Keratinocyte (primary cell): Measurements from ENCODE around the gene DTNBP1. TPM values are rescaled to one million over a fixed set of nuclear protein-coding genes. Genes with fewer than 3 reads are reported as not detected.

Experiments used
- DNase-seq: peaks from one replicate; pipeline ENCODE4 v3.0.0-alpha.2; 2011; ENCODE audit warnings: low read depth, missing footprints, low spot score
- FAIRE-seq: peaks from 2 replicates; lab custom pipeline; 2011; peaks lifted over from hg19 to GRCh38; lab: Jason Lieb, UNC
- H2AFZ ChIP-seq: 2 replicates; pipeline ENCODE4 v1.6.0; 2012; ENCODE audit warnings: low read length, control low read depth, inconsistent platforms; ENCODE audit not compliant: control insufficient read depth
- H3K27ac ChIP-seq: 2 replicates; pipeline ENCODE4 v1.5.1; 2011; ENCODE audit warnings: low read length; ENCODE audit not compliant: control insufficient read depth, insufficient read depth
- H3K27me3 ChIP-seq: 3 replicates; pipeline ENCODE4 v1.6.0; 2011; ENCODE audit warnings: low read length; ENCODE audit not compliant: control insufficient read depth, insufficient read depth; ENCODE audit errors: extremely low read depth
- H3K36me3 ChIP-seq, 2 experiments: 2 replicates in 1 of 2; 3 replicates in 1 of 2; pipeline ENCODE4 v1.5.1; 2011; ENCODE audit warnings: low read length in 2 of 2, mild to moderate bottlenecking in 1 of 2; ENCODE audit not compliant: control insufficient read depth in 2 of 2, insufficient read depth in 2 of 2; ENCODE audit errors: extremely low read depth in 1 of 2
- H3K4me1 ChIP-seq: 3 replicates; pipeline ENCODE4 v1.5.1; 2011; ENCODE audit warnings: low read length; ENCODE audit not compliant: control insufficient read depth, insufficient read depth; ENCODE audit errors: extremely low read depth
- H3K4me2 ChIP-seq: 3 replicates; pipeline ENCODE4 v1.6.0; 2011; ENCODE audit warnings: low read depth, low read length; ENCODE audit not compliant: control insufficient read depth, insufficient read depth; ENCODE audit errors: extremely low read depth
- H3K4me3 ChIP-seq, 3 experiments: fragments of 200-600 bp in 1 of 3; sonication (generic) in 1 of 3; 2 replicates in 2 of 3; 3 replicates in 1 of 3; pipeline ENCODE4 v1.5.1; 2011 to 2016; ENCODE audit warnings: low read length in 3 of 3, mild to moderate bottlenecking in 3 of 3, control low read depth in 2 of 3, inconsistent platforms in 1 of 3, low read depth in 1 of 3, mixed read lengths in 1 of 3, mixed run types in 1 of 3, moderate library complexity in 1 of 3; ENCODE audit not compliant: control insufficient read depth in 2 of 3, insufficient read depth in 2 of 3; ENCODE audit errors: extremely low read depth in 1 of 3
- H3K79me2 ChIP-seq: 2 replicates; pipeline ENCODE4 v1.6.0; 2012; ENCODE audit warnings: low read length; ENCODE audit not compliant: control insufficient read depth, insufficient read depth
- H3K9ac ChIP-seq: 3 replicates; pipeline ENCODE4 v1.6.0; 2011; ENCODE audit warnings: low read length; ENCODE audit not compliant: control insufficient read depth, insufficient read depth; ENCODE audit errors: extremely low read depth
- H3K9me1 ChIP-seq: 3 replicates; pipeline ENCODE4 v1.6.0; 2011; ENCODE audit warnings: low read length; ENCODE audit not compliant: control insufficient read depth, insufficient read depth; ENCODE audit errors: extremely low read depth
- H3K9me3 ChIP-seq: 2 replicates; pipeline ENCODE4 v1.5.1; 2012; ENCODE audit warnings: low read depth, low read length; ENCODE audit not compliant: control insufficient read depth
- H4K20me1 ChIP-seq: 3 replicates; pipeline ENCODE4 v1.6.0; 2011; ENCODE audit warnings: low read length; ENCODE audit not compliant: control insufficient read depth, insufficient read depth; ENCODE audit errors: extremely low read depth
- EZH2 ChIP-seq: IDR thresholded peaks from one replicate; pipeline ENCODE4 v1.6.1; 2012; ENCODE audit warnings: inconsistent platforms, mild to moderate bottlenecking, low read length, moderate library complexity
- dilution Hi-C: fragments of 300-500 bp; cut with MboI; formaldehyde crosslinking; loops from one replicate; pipeline ENCODE4 v1.7.0; 2020; ENCODE audit warnings: low sequenced_read_pairs; ENCODE audit not compliant: extremely low pct_ligation_motif_present
- polyA plus RNA-seq, 5 experiments: library from polyadenylated mRNA; depleted of rRNA in 3 of 5; stranded (reverse) in 3 of 5; stranded (forward) in 1 of 5; unstranded in 1 of 5; fragments of >200 nt; gene quantifications; 1 replicate in 1 of 5; 2 replicates in 3 of 5; 3 replicates in 1 of 5; pipeline versions ENCODE4 v1.2.1 to v1.2.3, GENCODE V29; 2011 to 2012; ENCODE audit warnings: missing spikeins in 2 of 5, low read depth in 1 of 5, low replicate concordance in 1 of 5
- TF ChIP-seq, protein P1 (sequence below), 3 experiments: IDR thresholded peaks in 1 of 3; conservative IDR thresholded peaks in 1 of 3; optimal IDR thresholded peaks in 1 of 3; 2 replicates in 2 of 3; 3 replicates in 1 of 3; pipeline versions ENCODE3 to v1.5.1; 2011; ENCODE audit warnings: low read length in 3 of 3, mild to moderate bottlenecking in 3 of 3, moderate library complexity in 2 of 3, control low read depth in 1 of 3, inconsistent platforms in 1 of 3; ENCODE audit not compliant: insufficient read depth in 2 of 3; ENCODE audit errors: extremely low read depth in 1 of 3

DTNBP1 gene
- polyA plus RNA-seq, 1 donor (not counting 4 experiments of a cell fraction or from before 2014, with no cell fraction given) = 11.5 TPM

DNA sequence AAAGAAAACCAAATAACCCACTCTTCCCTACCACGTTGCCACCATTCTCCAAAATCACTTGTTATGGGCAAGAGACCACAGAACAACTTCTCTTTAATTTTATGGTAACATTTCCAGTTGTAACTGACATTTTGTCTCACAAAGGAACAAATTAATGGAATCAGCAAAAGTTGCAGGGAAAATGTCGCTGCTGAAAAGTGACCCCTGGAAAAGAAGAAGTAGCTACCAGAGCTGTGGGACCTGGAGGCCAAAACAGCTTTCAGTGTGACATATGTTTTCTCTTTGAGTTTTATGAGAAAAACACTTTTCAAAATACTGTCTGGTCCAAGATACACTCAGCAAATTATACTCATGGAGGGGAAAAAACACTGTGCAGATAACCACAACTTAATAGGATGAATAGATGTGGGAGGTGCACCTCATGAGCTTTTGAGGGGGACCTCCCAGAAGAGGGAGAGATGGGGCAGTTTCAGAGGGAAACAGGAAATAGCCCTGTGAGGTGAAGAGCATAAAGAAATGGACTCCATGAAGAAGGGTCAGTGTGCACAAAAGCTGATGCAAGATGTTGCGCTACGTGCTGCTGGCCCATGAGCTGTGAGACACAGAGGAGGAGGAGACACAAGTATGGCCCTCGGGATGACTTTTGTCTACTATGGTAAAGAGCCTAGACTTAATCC, 87.3 kb downstream of the DTNBP1 start:
- H3K9me3 ChIP-seq = no peaks in the 10 kb centered on the region
- H3K4me1 ChIP-seq = no peaks in the 10 kb centered on the region
- H3K79me2 ChIP-seq = no peaks in the 10 kb centered on the region
- H3K9ac ChIP-seq = no peak overlapping the region
- dilution Hi-C loops = no loop called here
- TF ChIP-seq EZH2 = no peak
- TF ChIP-seq, protein P1, sequence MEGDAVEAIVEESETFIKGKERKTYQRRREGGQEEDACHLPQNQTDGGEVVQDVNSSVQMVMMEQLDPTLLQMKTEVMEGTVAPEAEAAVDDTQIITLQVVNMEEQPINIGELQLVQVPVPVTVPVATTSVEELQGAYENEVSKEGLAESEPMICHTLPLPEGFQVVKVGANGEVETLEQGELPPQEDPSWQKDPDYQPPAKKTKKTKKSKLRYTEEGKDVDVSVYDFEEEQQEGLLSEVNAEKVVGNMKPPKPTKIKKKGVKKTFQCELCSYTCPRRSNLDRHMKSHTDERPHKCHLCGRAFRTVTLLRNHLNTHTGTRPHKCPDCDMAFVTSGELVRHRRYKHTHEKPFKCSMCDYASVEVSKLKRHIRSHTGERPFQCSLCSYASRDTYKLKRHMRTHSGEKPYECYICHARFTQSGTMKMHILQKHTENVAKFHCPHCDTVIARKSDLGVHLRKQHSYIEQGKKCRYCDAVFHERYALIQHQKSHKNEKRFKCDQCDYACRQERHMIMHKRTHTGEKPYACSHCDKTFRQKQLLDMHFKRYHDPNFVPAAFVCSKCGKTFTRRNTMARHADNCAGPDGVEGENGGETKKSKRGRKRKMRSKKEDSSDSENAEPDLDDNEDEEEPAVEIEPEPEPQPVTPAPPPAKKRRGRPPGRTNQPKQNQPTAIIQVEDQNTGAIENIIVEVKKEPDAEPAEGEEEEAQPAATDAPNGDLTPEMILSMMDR (optimal IDR thresholded peaks at IDR 0.05 in 1 of 3, IDR thresholded peaks at IDR 0.05 in 1 of 3, conservative IDR thresholded peaks at IDR 0.05 in 1 of 3; ENCODE audit: extremely low read depth in 1 of 3, insufficient read depth in 2 of 3, low read length in 3 of 3) = no peak
- no peaks in the 10 kb centered on the region for H3K36me3 ChIP-seq
- no peak overlapping the region for H3K27ac ChIP-seq
- no peaks in the 10 kb centered on the region for H3K27me3 ChIP-seq
- H3K4me3 ChIP-seq = no peak overlapping the region
- H4K20me1 ChIP-seq = no peaks in the 10 kb centered on the region
- H2AFZ ChIP-seq = no peak overlapping the region
- FAIRE-seq (no peak), DNase-seq (no peak)
- no peak overlapping the region for H3K4me2 ChIP-seq
- H3K9me1 ChIP-seq = no peaks in the 10 kb centered on the region

DNA sequence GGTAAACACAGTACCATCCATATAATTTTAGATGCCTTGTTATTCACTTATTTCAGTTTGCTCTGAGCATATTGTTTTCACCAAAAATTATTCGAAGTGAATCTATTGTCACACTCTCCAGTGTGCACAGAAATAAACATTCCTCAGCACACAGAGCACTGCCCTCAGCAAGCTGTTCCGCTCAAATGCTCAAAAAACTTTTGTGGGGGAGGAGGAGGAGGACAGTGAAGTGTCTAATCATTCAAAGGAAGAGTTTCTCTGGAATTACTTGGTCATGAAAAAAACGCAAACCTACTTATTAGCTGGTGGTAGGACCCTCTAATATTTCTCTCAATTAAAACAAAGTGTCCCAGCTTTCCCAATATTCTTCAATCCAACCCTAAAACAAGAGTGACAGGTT, 88.3 kb downstream of the DTNBP1 start:
- H3K9me3 ChIP-seq = no peaks in the 10 kb centered on the region
- dilution Hi-C loops = no loop called here
- FAIRE-seq = no peak

More for the DNA sequence above, 88.3 kb downstream of the DTNBP1 start:
- no peak overlapping the region for H3K4me2 ChIP-seq
- no peak for DNase-seq
- H3K27ac ChIP-seq = no peak overlapping the region
- H3K27me3 ChIP-seq = no peaks in the 10 kb centered on the region
- TF ChIP-seq EZH2 = no peak
- TF ChIP-seq, protein P1 (optimal IDR thresholded peaks at IDR 0.05 in 1 of 3, IDR thresholded peaks at IDR 0.05 in 1 of 3, conservative IDR thresholded peaks at IDR 0.05 in 1 of 3; ENCODE audit: extremely low read depth in 1 of 3, insufficient read depth in 2 of 3, low read length in 3 of 3) = no peak
- no peaks in the 10 kb centered on the region for H3K36me3 ChIP-seq
- H2AFZ ChIP-seq = no peak overlapping the region
- H3K79me2 ChIP-seq = no peaks in the 10 kb centered on the region
- H3K4me3 ChIP-seq = no peak overlapping the region
- no peaks in the 10 kb centered on the region for H3K9me1 ChIP-seq
- H4K20me1 ChIP-seq = no peaks in the 10 kb centered on the region
- H3K9ac ChIP-seq = no peak overlapping the region
- no peaks in the 10 kb centered on the region for H3K4me1 ChIP-seq
